ENCODE measurements around the gene ENKUR. TPM values are rescaled to one million over a fixed set of nuclear protein-coding genes. Genes with fewer than 3 reads are reported as not detected.

Gene ENKUR
- total and polyA plus RNA-seq, 8 donors, result 0.06 to 9.7 (median 5.6) TPM

GRCh38 chr10:24965051-24965450 lies 50.9 kb downstream of the ENKUR start:
- no peaks in the 10 kb centered on the region for H3K9me3 ChIP-seq
- H3K4me1 ChIP-seq, result no peaks in the 10 kb centered on the region
- DNase-seq, result no peak
- no peaks in the 10 kb centered on the region for H3K36me3 ChIP-seq
- H3K4me3 ChIP-seq, result no peak overlapping the region
- intact Hi-C loops (cut with DNase I), result no loop called here
- H3K27me3 ChIP-seq, result no peaks in the 10 kb centered on the region
- ATAC-seq, result no peak
- H3K27ac ChIP-seq, result no peak overlapping the region
- TF ChIP-seq CTCF (IDR thresholded peaks at IDR 0.05), result no peak

- H3K27me3 ChIP-seq, result no peaks in the 10 kb centered on the region
- DNase-seq (no peak), ATAC-seq (no peak)
- no peak overlapping the region for H3K27ac ChIP-seq
- TF ChIP-seq CTCF (IDR thresholded peaks at IDR 0.05), result no peak
- no peaks in the 10 kb centered on the region for H3K9me3 ChIP-seq
- H3K4me1 ChIP-seq, result no peaks in the 10 kb centered on the region
- no peak overlapping the region for H3K4me3 ChIP-seq
- intact Hi-C loops (cut with DNase I), result no loop called here
- H3K36me3 ChIP-seq, result no peaks in the 10 kb centered on the region
Observed at GRCh38 chr10:24963521-24964041, 52.4 kb downstream of the ENKUR start.

- intact Hi-C loops (cut with DNase I), result no loop called here
- no peaks in the 10 kb centered on the region for H3K36me3 ChIP-seq
- DNase-seq (no peak), ATAC-seq (peak; percentile 53)
- no peak overlapping the region for H3K27ac ChIP-seq
- no peaks in the 10 kb centered on the region for H3K4me1 ChIP-seq
- H3K4me3 ChIP-seq, result no peak overlapping the region
- no peaks in the 10 kb centered on the region for H3K27me3 ChIP-seq
- H3K9me3 ChIP-seq, result no peaks in the 10 kb centered on the region
- TF ChIP-seq CTCF (IDR thresholded peaks at IDR 0.05), result no peak
Observed at GRCh38 chr10:24962995-24963394, 53.0 kb downstream of the ENKUR start.

- Histone ChIP-seq H3K36me3 (no peaks in the 10 kb centered on the region), H3K27ac (no peak overlapping the region), H3K27me3 (no peaks in the 10 kb centered on the region), H3K9me3 (no peaks in the 10 kb centered on the region), H3K4me3 (no peak overlapping the region), H3K4me1 (no peaks in the 10 kb centered on the region)
- intact Hi-C loops (cut with DNase I), result no loop called here
- no peak for TF ChIP-seq CTCF (IDR thresholded peaks at IDR 0.05)
- DNase-seq, result no peak
- ATAC-seq, result no peak
Observed at GRCh38 chr10:24961582-24961981, 54.4 kb downstream of the ENKUR start.

- no peak for ATAC-seq
- Histone ChIP-seq H3K27ac (peak overlapping the region in 1 of 2 donors; percentile 76), H3K4me3 (no peak overlapping the region), H3K36me3 (no peaks in the 10 kb centered on the region), H3K9me3 (no peaks in the 10 kb centered on the region), H3K27me3 (no peaks in the 10 kb centered on the region), H3K4me1 (no peaks in the 10 kb centered on the region)
- no peak for TF ChIP-seq CTCF (IDR thresholded peaks at IDR 0.05)
- intact Hi-C loops (cut with DNase I), result no loop called here
- DNase-seq, result peak in 1 of 4 donors; percentile 53
Observed at GRCh38 chr10:24959382-24959730, 56.6 kb downstream of the ENKUR start.
